ENCODE data around the gene RGS7.

The RGS7 gene

DNA sequence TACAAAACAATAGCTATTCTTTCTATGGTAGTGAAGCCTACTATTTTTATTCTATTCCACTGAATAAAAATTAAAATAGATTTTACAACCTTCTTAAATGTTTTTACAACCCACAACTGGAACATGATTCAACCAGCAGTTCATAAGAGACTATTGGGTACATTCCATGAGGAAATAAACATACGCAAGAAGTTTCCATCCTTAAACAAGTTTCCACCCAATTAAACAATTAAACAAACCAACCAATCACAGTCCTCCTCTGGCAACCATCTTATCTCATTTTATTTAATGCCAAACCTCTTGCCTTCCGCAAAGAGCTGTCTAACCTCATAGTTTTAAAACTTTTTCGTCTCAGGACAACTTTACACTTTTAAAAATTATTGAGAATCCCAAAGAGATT, 239.0 kb downstream of the RGS7 start:
- WGBS, 2 experiments (ENCODE audit: insufficient coverage in 2 of 2) = 100% methylated on average over 1 to 2 of the region's 3 CpGs
- Histone ChIP-seq H3K27ac (ENCODE audit: low read depth, low read length, severe bottlenecking) (no peak overlapping the region), H3K4me1 (ENCODE audit: control insufficient read depth, insufficient read depth, low read length, poor library complexity, severe bottlenecking) (no peaks in the 10 kb centered on the region)

DNA sequence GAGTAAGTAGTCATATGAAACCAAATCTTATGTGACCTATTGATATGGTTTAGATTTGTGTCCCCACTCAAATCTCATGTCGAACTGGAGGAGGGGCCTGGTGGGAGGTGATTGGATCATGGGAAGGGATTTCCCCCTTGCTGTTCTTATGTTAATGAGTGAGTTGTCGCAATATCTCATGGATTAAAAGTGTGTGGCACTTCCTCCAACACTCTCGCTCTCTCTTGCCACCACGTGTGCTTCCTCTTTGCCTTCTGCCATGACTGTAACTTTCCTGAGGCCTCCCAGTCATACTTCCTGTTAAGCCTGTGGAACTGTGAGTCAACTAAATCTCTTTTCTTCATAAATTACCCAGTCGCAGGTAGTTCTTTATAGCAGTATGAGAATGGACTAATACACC, 241.2 kb downstream of the RGS7 start:
- 84 to 90% methylated on average over 2 to 3 of the region's 5 CpGs for WGBS, 2 experiments (ENCODE audit: insufficient coverage in 2 of 2)
- Histone ChIP-seq H3K9me3 (ENCODE audit: control insufficient read depth, low read length) (no peaks in the 10 kb centered on the region), H3K36me3 (ENCODE audit: control insufficient read depth, insufficient read depth, low read length) (no peaks in the 10 kb centered on the region), H3K4me1 (ENCODE audit: control insufficient read depth, insufficient read depth, low read length, poor library complexity, severe bottlenecking) (no peaks in the 10 kb centered on the region), H3K27ac (ENCODE audit: low read depth, low read length, severe bottlenecking) (no peak overlapping the region), H3K4me3 (ENCODE audit: extremely low read depth, insufficient read depth, low read length, poor library complexity, severe bottlenecking) (no peak overlapping the region)

More for the DNA sequence above, 239.0 kb downstream of the RGS7 start:
- Histone ChIP-seq H3K36me3 (ENCODE audit: control insufficient read depth, insufficient read depth, low read length) (no peaks in the 10 kb centered on the region), H3K9me3 (ENCODE audit: control insufficient read depth, low read length) (no peaks in the 10 kb centered on the region), H3K4me3 (ENCODE audit: extremely low read depth, insufficient read depth, low read length, poor library complexity, severe bottlenecking) (no peak overlapping the region)

DNA sequence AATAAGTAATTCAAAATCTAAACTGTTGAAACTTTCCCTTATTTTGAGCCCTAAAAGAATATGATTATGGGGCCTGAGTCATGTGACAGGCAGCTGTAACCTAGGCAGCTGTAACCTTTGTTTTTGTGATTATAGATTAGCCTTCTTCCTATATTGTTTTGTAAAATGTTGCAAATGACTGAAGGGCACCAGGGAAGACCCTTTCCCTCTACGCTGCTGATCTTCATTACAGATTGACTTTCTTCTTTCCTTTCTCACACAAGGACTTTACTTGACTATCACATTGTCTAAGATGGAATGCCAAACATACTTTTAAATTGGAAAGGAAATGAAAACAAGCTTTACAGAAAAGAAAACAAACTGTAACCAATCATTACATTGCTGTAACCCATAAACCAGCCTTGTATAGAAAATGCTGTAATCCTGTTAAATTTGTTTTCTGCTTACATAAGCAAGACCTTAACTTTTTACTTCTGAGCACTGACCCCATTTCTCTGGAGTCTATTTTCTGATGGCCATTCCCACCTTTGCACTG, 242.2 kb downstream of the RGS7 start:
- H3K4me3 ChIP-seq (ENCODE audit: extremely low read depth, insufficient read depth, low read length, poor library complexity, severe bottlenecking) = no peak overlapping the region
- no peaks in the 10 kb centered on the region for H3K4me1 ChIP-seq (ENCODE audit: control insufficient read depth, insufficient read depth, low read length, poor library complexity, severe bottlenecking)
- H3K36me3 ChIP-seq (ENCODE audit: control insufficient read depth, insufficient read depth, low read length) = no peaks in the 10 kb centered on the region
- no peaks in the 10 kb centered on the region for H3K9me3 ChIP-seq (ENCODE audit: control insufficient read depth, low read length)
- no peak overlapping the region for H3K27ac ChIP-seq (ENCODE audit: low read depth, low read length, severe bottlenecking)
- no CpG with 5 or more reads among the region's 1 CpG for WGBS, 2 experiments (ENCODE audit: insufficient coverage in 2 of 2)

DNA sequence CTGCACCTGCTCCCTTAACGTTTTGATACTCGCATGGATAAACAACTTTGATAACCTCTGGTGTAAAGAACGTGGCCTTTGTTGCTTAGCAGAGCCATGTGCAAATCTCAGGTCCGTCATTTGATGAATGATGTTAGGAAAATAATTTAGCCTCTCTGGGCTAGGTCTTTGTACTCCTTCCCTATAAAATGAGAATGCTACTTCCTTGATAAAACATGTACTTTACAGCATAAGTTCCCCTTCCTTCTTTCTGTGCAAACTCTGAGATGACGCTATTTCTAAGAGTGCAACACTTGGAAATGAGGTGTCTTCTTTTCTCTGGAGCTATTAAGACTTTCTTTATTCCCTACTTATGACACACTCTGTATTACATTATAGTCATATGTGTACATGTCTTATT, 243.4 kb downstream of the RGS7 start:
- Histone ChIP-seq H3K9me3 (ENCODE audit: control insufficient read depth, low read length) (no peaks in the 10 kb centered on the region), H3K4me1 (ENCODE audit: control insufficient read depth, insufficient read depth, low read length, poor library complexity, severe bottlenecking) (no peaks in the 10 kb centered on the region), H3K27ac (ENCODE audit: low read depth, low read length, severe bottlenecking) (no peak overlapping the region), H3K36me3 (ENCODE audit: control insufficient read depth, insufficient read depth, low read length) (no peaks in the 10 kb centered on the region), H3K4me3 (ENCODE audit: extremely low read depth, insufficient read depth, low read length, poor library complexity, severe bottlenecking) (no peak overlapping the region)
- 77 to 96% methylated on average over 3 to 4 of the region's 5 CpGs for WGBS, 2 experiments (ENCODE audit: insufficient coverage in 2 of 2)

DNA sequence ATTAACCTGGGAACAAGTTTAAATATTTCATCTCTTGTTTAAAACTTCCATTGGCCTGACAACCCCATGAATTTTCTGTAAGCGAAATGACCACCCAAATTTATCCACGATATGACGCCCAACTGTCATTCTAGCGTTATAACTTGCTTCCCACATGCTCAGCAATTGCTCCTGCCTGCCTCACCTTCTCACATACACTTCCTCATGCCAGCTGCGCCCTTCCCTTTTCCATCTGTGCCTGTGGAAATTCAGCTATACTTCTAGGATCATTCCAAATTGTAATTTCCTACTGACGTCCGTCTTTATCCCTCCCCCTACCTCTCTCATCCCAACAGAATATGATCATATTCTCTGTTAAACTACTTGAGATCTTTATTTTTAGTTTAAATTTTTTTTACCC, 248.0 kb downstream of the RGS7 start:
- no peak overlapping the region for H3K4me3 ChIP-seq (ENCODE audit: extremely low read depth, insufficient read depth, low read length, poor library complexity, severe bottlenecking)
- H3K4me1 ChIP-seq (ENCODE audit: control insufficient read depth, insufficient read depth, low read length, poor library complexity, severe bottlenecking) = no peaks in the 10 kb centered on the region
- WGBS, 2 experiments (ENCODE audit: insufficient coverage in 2 of 2) = 85 to 94% methylated on average over 5 to 7 of the region's 7 CpGs
- no peaks in the 10 kb centered on the region for H3K36me3 ChIP-seq (ENCODE audit: control insufficient read depth, insufficient read depth, low read length)
- H3K27ac ChIP-seq (ENCODE audit: low read depth, low read length, severe bottlenecking) = no peak overlapping the region
- H3K9me3 ChIP-seq (ENCODE audit: control insufficient read depth, low read length) = no peaks in the 10 kb centered on the region

DNA sequence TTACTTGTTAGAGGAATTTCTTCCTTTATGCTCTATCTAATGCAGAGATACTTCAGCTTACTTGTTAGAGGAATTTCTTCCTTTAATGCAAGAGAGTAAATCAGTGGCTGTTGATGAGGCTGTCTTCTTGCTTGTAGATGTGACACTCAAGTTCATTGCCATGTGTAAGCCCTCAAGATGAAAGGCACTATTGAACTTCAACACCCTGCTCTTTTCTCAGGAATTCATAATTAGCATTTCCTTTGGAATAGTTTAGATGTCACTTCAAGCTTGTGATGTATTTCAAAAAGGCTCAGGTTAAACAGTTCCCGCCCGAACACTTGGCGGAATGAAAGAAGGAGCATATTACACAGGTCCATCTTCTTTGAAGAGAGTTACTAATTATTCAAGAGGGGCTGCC, 251.9 kb downstream of the RGS7 start:
- 87 to 100% methylated on average over 2 to 3 of the region's 3 CpGs for WGBS, 2 experiments (ENCODE audit: insufficient coverage in 2 of 2)
- no peak overlapping the region for H3K4me3 ChIP-seq (ENCODE audit: extremely low read depth, insufficient read depth, low read length, poor library complexity, severe bottlenecking)
- H3K4me1 ChIP-seq (ENCODE audit: control insufficient read depth, insufficient read depth, low read length, poor library complexity, severe bottlenecking) = no peaks in the 10 kb centered on the region
- H3K27ac ChIP-seq (ENCODE audit: low read depth, low read length, severe bottlenecking) = no peak overlapping the region
- H3K9me3 ChIP-seq (ENCODE audit: control insufficient read depth, low read length) = no peaks in the 10 kb centered on the region
- no peaks in the 10 kb centered on the region for H3K36me3 ChIP-seq (ENCODE audit: control insufficient read depth, insufficient read depth, low read length)

DNA sequence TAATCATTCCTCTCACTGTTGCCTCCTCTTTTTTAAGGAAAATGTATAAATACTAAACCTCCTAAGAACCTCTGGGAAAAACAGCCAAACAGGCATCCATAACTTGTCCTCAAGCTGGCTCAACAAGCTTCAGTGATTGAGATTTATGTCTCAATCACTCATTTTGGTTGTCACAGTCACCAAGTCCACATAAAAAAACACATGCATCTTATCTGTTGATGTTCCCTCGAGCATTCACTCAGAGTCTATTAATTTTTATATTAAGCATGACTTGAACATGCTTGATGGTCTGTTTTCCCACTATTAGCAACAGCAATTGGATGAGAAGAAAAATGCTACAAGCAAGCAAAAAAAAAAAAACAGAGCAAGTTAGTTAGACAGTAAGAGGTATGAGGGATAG, 254.3 kb downstream of the RGS7 start:
- no peaks in the 10 kb centered on the region for H3K4me1 ChIP-seq (ENCODE audit: control insufficient read depth, insufficient read depth, low read length, poor library complexity, severe bottlenecking)
- no peak overlapping the region for H3K27ac ChIP-seq (ENCODE audit: low read depth, low read length, severe bottlenecking)
- no peak overlapping the region for H3K4me3 ChIP-seq (ENCODE audit: extremely low read depth, insufficient read depth, low read length, poor library complexity, severe bottlenecking)
- no CpG with 5 or more reads among the region's 1 CpG for WGBS, 2 experiments (ENCODE audit: insufficient coverage in 2 of 2)
- no peaks in the 10 kb centered on the region for H3K9me3 ChIP-seq (ENCODE audit: control insufficient read depth, low read length)
- H3K36me3 ChIP-seq (ENCODE audit: control insufficient read depth, insufficient read depth, low read length) = no peaks in the 10 kb centered on the region

DNA sequence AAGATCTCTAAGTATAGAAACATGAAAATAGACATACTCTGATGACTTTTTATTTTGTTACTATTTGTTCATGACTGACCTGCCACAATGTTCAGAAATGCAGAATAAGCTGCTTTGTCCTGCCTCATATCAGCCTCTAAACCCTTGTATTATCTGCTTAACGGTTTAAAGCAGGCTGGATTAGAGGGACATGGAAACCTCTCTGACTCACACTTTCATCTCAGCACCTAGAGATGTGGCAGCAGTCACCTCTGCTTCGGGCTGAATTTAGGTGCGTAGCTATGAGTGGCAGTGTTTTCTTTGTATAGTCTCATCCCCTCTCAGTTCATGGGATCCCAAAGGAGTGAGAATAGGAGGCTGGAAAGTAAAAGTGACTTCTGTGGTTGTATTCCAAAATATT, 255.4 kb downstream of the RGS7 start:
- no peaks in the 10 kb centered on the region for H3K9me3 ChIP-seq (ENCODE audit: control insufficient read depth, low read length)
- H3K27ac ChIP-seq (ENCODE audit: low read depth, low read length, severe bottlenecking) = no peak overlapping the region
- 83% methylated on average over 1 of the region's 3 CpGs; no CpG with 5 or more reads in 1 of the 2 experiments for WGBS, 2 experiments (ENCODE audit: insufficient coverage in 2 of 2)
- H3K4me3 ChIP-seq (ENCODE audit: extremely low read depth, insufficient read depth, low read length, poor library complexity, severe bottlenecking) = no peak overlapping the region
- H3K36me3 ChIP-seq (ENCODE audit: control insufficient read depth, insufficient read depth, low read length) = no peaks in the 10 kb centered on the region
- H3K4me1 ChIP-seq (ENCODE audit: control insufficient read depth, insufficient read depth, low read length, poor library complexity, severe bottlenecking) = no peaks in the 10 kb centered on the region

DNA sequence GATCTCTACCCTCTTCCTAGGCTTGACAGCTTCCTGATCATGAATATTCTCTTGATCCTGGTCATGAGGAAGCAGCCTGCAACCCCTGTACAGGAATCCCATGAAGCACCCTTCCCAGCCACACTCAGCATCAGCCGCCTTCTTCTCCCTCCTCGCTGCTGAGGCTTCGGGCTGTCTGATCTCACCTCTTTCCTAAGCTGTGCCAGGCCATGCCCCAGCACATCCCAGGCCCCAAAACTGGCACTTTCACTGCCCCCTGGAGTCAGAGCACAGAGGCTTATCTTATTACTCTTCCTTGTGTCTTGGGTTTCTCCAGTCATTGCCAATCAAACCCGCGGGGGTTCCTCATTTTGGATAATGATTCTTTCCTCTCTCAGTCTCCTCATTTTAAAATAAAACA, 259.5 kb downstream of the RGS7 start:
- Histone ChIP-seq H3K9me3 (ENCODE audit: control insufficient read depth, low read length) (no peaks in the 10 kb centered on the region), H3K4me3 (ENCODE audit: extremely low read depth, insufficient read depth, low read length, poor library complexity, severe bottlenecking) (no peak overlapping the region), H3K27ac (ENCODE audit: low read depth, low read length, severe bottlenecking) (no peak overlapping the region), H3K36me3 (ENCODE audit: control insufficient read depth, insufficient read depth, low read length) (no peaks in the 10 kb centered on the region), H3K4me1 (ENCODE audit: control insufficient read depth, insufficient read depth, low read length, poor library complexity, severe bottlenecking) (no peaks in the 10 kb centered on the region)
- WGBS, 2 experiments (ENCODE audit: insufficient coverage in 2 of 2) = 94% methylated on average over 5 of the region's 5 CpGs

DNA sequence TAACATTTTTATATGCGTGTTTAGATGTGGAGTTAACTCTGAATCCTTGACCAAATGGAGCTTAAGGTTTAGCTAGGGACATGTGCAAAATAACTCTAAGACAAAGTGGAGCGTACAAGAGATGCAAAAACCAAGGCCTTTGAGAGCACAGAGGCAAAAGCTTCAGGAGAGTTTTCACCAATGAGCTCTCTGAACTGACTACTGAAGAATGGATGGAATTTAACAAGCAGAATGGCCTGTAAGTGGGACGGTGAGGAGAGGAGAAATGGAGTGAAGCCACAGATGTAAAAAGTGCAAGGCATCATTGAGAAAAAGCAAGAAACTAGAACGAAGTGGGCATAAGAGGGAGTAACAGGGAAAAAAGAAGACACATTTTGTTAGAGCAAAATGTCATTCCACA, 260.0 kb downstream of the RGS7 start:
- Histone ChIP-seq H3K4me3 (ENCODE audit: extremely low read depth, insufficient read depth, low read length, poor library complexity, severe bottlenecking) (no peak overlapping the region), H3K27ac (ENCODE audit: low read depth, low read length, severe bottlenecking) (no peak overlapping the region), H3K4me1 (ENCODE audit: control insufficient read depth, insufficient read depth, low read length, poor library complexity, severe bottlenecking) (no peaks in the 10 kb centered on the region), H3K9me3 (ENCODE audit: control insufficient read depth, low read length) (no peaks in the 10 kb centered on the region), H3K36me3 (ENCODE audit: control insufficient read depth, insufficient read depth, low read length) (no peaks in the 10 kb centered on the region)
- 60 to 72% methylated on average over 2 to 3 of the region's 4 CpGs for WGBS, 2 experiments (ENCODE audit: insufficient coverage in 2 of 2)

DNA sequence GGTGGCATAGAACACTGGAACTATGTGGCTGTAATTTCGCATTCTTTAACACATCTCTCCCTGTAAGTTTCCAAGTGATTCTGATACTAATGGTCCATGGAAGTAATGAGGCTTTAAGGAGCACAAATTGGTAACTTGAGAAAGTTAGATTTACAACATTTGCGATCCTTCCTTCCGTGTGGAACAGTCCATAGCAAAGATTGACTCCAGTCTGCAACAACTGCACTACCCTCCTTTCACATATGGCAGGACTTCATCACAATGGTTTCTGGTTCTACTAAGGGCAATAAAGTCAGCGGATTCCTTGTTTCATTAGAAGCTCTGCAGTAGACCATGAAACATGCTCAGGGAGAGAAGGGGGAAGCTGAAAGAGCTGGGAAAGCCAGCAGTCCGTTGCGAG, 261.2 kb downstream of the RGS7 start:
- Histone ChIP-seq H3K4me1 (ENCODE audit: control insufficient read depth, insufficient read depth, low read length, poor library complexity, severe bottlenecking) (no peaks in the 10 kb centered on the region), H3K9me3 (ENCODE audit: control insufficient read depth, low read length) (no peaks in the 10 kb centered on the region), H3K27ac (ENCODE audit: low read depth, low read length, severe bottlenecking) (no peak overlapping the region), H3K4me3 (ENCODE audit: extremely low read depth, insufficient read depth, low read length, poor library complexity, severe bottlenecking) (no peak overlapping the region), H3K36me3 (ENCODE audit: control insufficient read depth, insufficient read depth, low read length) (no peaks in the 10 kb centered on the region)
- WGBS, 2 experiments (ENCODE audit: insufficient coverage in 2 of 2) = 85 to 100% methylated on average over 2 of the region's 6 CpGs
